HG03469 (cell line): ENCODE measurements around the gene TSPAN18.

Experiments used
- ATAC-seq: cut with Tn5 transposase; IDR thresholded peaks from one replicate; pipeline ENCODE4 v1.9.1; 2021; ENCODE audit warnings: mild to moderate bottlenecking, moderate library complexity, moderate number of reproducible peaks; ENCODE audit not compliant: unreplicated experiment

The TSPAN18 gene

DNA sequence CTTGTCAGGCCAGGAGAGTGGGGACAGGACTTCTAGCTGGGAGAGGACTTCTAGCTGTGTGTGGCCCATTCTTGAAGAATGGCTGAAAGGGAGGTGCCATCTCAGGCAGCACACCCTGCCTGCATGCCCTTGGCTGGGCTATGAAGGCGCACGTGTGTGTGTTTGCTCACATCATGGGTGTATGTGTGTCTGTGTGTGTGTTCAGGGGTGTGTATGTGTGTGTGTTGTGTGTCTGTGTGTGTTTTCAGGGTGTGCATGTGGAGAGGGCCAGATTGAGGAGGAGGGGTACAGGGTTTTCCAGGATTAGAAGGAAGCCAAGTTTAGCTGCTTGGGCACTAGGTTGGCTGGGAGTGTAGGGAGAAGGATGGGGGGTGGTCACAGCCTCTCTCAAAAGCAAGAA, 207.3 kb downstream of the TSPAN18 start:
- ATAC-seq, result no peak

DNA sequence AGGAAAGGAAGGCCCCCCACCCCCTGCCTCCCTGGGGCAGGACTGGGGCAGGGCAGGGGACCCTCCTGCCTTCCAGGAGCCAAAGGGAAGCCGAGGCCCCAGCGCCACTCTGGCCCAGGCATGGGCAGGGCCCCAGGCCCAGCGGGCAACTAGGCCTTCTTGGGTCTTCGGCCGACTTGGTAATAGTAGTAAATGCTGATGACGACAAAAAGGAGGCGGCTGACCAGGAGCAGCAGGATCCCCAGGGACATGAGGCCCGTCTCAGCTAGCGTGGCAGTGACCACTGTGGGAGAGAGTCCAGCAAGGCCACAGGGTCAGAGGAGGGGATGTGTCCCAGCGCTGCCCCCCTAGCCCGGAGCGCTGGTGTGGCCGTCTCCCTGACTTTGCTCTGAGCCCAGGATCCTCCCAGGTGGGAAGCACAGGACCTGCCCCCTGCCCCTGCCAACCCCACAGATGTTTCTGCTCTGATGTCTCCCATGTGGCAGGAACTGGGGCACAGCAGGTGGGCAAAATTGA, 208.0 kb downstream of the TSPAN18 start:
- ATAC-seq, result no peak

DNA sequence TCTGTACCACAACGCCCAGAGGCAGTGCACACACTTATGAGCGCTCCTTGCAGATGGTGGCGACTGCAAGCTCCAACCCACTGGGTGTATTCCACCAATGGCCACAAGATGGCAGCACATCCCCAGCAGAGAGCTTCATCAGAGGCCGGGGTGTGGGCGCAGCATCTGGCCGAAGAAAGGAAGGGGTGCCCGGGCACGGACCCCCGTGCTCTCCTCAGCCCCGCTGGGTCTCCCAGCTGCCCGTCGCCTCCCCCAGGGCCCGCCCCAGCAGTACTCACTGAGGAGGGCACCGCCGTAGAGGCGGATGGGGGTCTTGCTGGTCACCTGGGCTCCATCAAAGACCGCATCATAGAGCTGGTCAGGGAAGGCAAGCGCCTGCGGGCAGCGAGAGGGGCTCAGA, 209.8 kb downstream of the TSPAN18 start:
- peak; percentile 46 for ATAC-seq

DNA sequence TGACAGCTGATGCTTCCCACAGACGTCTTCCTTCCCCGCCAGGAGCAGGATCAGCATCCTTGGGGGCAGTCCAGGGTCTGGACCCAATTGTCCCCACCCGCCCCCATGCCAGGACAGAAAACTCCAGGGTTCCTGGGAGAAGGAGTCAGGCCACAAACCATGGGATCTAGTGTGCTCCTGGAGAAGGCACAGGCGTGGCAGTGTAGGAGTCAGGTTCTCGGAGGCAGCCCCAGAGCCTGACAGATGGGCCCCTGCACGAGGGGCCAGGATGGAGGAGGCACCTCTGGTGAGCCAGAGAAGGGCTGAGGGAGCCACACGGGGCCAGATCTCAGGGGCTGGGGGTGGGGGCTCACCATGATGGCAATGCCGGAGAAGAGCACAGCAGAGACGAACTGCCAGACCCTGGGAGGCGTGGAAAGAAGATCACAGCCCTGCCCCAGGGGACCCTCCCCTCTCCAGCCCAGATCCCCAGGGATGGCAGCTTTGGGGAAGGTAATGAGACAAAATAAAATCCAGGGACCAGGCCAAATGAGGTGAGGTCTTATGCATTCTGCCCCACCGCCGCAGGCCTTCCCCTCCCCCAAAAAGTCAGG, 210.3 kb downstream of the TSPAN18 start:
- no peak for ATAC-seq

DNA sequence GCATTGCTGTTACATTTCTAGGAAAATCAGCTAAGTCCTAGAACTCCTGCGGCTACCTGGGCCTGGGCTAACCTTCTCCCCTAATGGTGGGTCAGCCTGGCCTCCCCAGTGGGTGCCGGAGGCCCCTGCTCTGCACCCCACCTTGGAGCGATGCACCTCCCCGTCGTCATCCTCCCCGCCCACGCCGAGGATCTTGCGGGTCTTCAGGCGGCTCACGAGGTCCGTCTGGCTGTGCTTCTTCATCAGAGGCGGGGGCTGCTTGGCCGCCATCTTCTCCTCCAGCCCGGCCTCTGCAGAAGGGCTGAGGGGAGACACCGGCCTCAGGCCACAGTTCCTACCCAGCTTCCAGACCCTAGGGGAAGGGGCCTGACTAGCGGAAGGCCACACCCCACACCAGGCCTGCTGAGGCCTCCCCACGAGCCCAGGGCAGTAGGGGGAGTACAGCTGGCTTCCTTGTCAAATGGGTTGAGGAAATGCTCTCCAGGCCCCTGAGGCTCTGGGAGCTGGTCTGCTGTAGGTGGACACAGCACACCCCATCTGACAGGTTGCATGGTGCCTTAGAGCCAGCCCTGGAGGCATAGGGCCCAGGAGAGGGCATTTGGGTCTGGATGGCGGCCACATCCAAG, 211.4 kb downstream of the TSPAN18 start:
- ATAC-seq, result no peak

DNA sequence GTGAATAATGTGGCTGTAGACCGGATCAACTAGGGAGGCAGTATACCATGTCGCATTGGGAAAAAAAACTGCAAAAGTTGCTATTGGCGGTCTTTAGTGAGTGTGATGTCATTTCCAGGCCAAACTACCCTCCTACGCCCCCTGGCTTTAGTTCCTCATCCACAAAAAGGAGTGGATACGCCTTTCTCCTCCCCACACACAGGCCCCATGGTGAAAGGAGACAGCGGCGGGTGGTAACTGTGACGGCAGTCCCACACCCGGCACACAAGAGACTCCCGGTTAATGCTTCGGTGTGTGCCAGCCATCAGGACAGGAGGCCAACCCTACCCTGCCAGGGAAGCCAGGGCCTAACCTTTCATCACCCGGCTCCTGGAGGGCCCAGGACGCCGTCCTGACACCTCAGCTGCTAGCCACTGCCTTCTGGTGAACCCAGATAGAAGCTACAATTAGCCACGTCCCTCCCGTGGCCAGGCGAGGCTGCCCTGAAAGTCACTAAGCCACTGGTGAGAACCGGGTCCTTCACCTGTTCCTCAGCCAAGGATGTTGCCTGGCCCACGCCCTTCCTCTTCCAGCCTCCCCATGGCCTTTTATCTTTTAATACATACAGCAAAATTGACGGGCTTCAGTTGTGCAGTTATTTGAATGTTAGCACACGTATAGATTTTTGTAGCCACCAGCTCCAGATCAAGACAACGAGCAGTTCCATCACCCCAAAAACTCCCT, 213.1 kb downstream of the TSPAN18 start:
- ATAC-seq, result no peak

DNA sequence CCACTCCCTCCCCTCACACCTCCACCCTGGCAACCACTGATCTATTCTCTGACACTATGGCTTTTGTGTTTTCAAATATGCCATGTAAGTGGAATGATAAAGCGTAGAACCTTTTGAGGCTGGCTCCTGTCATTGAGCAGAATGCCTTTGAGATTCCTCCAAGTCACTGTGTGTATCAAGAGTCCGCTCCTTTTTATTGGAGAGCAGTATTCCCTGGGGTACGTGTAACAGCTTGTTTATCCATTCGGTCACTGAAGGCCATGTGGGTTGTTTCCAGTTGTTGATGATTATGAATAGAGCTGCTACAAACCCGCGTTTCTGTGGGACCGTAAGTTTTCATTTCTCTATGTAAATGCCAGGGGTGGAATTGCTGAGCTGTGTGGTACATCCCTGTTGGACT, 213.6 kb downstream of the TSPAN18 start:
- ATAC-seq, result no peak

DNA sequence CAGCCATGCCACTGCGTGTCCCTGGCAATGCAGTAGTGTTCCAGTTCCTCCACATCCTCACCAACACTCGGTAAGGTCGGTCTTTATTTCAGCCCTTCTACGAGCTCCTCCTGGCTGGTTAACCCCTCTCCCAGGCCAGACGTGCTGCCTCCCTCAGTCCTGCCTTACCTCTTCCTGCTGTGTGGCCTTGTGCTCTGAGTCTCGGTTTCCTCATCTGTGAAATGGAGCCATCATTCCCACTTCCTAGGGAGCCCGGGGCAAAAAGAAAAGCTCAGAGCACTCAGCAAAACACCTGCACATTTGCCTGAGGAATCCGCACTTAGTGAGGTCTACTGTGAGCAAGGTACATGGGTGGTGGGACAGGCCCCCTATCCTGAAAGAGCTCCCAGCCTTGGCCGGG, 214.1 kb downstream of the TSPAN18 start:
- no peak for ATAC-seq

DNA sequence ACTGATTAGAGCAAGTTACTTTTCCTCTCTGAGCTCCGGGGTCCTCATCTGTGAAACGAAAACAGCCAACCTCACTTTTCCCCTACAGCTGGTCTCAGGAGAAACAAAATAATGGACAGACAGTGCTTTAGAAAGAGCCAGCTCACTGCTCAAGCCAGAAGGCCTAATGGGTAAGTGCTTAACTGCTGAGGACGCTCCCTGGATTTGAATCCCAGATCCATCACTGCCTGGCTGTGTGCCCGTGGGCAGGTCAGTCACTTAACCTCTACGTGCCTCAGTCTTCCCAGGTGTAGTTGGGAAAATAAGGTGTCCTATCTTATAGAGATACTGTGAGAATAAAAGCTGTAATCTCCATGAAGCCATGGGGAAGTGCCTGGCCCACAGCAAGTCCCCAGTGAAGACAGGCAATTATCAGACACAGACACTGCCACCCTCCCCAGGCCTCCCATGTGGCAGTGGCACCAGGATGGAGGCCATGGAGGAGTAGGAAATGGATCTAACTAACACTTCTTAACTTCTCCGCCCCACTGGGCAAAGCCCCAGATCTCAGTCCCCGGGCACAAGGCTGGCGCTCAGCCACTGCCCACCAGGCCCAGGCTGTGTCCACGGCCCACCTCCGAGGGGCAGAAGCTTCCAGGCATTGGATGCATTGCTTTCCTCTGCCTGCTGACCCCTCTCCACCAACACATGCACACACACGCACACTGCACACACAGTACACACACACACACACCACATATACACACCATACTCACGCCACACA, 214.7 kb downstream of the TSPAN18 start:
- ATAC-seq, result no peak

DNA sequence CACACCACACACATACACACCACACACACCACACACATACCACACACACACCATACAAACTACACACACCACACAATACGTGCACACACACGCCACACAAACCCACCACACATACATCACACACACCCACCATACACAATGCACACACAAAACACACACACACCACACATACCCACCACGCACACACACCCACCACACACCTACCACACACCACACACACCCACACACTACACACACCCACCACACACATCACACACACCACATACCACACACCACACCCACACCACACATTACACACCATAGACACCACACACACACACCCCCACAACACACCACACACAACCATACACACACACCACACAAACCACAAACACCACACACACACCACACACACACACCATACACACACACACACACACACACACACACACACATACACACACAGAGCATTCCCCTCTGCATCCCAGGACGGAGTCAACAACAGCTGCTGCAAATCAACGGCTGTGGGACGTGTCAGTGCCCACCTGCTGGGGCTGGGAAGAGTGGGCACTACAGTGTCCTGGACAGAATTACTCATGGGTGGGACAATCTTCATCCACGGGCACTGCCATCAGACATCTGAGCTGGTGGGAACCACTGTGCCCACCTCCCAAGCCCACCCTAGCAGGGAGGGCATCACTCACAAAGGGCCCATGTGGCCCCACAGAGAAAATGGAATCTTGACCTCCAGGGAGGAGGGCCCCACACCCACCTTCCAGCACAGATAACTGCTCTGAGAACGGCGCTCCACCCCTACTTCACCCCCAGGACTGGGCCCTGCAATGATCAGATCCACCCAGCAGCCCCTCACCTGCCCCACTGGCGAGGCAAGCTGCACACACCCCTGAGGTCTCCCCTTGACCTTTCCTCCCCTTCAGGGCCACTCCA, 215.5 kb downstream of the TSPAN18 start:
- ATAC-seq, result no peak

DNA sequence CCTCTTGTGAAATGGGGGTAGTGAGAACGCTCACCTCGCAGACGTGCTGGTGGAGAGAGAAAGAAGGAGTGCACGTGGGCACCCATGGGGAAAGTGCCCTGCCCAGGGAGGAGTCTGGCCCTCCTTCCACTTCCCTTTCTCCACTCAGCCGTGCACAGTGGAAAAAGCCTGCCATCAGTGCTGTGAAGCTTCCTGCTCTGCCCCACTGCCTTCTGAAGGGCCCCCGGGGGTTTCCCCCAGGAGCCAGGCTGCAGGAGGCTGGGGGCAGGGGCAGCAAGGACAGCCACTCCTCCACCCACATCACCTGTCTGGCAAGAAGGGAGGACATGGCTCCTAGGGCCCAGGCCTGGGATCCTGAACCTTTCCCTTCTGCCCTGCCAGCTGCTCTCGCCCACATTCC, 216.4 kb downstream of the TSPAN18 start:
- ATAC-seq, result peak; percentile 78

DNA sequence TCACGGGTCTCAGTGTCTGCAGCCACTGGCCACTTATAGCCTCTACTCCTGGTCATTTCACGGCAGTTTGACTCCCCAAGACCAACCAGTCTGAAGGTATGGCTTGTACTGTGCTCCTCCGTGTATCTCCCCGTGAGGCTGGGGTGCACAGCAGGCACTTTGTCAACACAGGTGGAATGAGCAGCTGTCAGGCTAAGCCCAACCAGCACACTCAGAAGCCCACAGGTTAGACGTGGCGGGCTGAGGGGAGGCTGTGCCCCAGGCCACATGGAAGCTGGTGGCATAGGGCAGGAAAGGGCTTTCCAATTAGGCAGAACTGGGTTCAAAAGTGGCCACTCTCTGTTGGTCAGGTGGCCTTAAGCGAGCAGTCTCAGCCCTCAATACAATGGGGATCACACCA, 216.9 kb downstream of the TSPAN18 start:
- ATAC-seq, result no peak

DNA sequence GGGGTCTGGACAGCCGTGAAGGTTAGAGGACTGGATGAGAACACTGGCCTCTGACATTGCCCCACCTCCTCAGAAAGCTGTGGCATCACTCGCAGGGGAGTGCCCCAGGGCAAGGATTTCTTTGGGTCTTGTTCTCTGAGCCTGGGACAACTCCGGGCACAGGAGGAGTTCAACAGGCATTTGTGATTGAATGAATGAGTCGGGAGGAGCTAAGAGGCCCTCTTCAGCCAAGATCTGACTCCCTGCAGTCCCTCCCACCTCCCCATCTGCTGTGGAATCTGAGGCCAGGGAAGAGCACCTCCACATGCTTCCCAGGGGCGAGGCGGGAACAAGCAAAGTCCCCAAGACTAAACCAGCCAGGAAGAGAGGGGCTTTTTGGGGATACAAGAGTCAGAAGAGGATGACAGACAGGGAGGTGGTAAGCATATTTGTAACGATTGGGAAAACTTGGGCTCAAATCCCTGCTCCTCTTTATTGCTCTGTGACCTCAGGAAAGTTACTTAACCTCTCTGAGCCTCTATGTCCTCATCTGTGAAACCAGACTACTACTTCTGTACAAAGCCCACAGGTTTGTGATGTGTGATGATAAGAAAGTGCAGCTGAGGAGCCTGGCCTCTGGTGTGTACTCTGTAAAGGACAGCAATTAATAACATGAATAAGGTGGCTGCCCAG, 217.6 kb downstream of the TSPAN18 start:
- no peak for ATAC-seq

DNA sequence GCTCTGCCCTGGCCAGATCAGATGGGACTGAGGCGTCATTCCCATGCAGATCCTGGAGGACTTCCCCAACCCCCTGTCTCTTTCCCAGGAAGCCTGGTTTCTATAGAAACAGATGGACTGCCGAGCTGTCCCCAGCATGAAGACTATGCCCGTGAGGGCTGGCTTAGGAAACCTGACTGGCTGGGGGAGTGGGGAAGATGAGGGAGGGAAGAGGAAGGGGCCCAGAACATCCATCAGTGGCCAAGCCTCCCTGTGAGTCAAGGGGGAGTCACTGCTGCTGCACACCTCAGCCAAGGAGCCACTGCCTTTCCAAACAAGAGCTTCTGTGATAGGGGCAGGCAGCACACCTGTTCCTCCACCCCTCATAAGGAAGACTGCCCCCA, 218.1 kb downstream of the TSPAN18 start:
- no peak for ATAC-seq

DNA sequence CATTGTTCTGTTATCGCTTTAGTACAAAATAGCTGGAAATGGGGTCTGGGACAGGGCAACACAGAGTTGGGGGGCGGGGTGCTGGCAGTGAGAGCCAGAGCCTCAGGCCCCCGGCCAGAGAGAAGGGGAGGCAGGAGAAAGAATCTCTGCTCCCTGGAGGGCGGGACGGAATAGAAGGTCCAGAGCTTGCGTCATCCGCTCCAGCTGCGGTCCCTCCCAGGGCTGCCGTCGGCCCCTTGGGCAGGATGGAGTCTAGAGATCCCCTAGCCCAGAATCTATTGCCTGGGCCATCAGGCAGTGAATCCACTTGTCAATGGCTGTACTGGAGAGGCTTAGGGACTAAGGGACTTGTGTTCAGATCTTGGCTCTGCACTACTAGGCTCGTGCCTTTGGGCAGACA, 218.9 kb downstream of the TSPAN18 start:
- no peak for ATAC-seq

DNA sequence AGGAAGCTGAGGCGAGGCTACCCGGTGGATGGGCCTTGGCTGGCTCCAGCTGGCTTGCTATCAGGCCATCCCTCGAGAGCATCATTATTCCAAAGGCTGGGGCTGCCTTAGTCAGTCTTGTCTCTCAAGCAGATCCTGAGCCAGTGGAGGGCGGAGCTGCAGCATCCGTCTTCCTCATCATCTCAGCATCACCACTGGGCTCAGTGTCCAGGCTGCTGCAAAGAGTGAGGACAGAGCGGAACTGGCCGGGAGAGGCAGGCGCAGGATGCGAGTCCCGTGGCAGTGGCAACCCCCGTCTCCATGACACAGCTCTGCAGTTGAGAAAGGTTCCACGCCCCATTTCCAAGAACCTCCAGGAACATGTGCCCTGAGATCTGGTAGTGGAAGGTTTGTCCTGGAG, 219.5 kb downstream of the TSPAN18 start:
- no peak for ATAC-seq

DNA sequence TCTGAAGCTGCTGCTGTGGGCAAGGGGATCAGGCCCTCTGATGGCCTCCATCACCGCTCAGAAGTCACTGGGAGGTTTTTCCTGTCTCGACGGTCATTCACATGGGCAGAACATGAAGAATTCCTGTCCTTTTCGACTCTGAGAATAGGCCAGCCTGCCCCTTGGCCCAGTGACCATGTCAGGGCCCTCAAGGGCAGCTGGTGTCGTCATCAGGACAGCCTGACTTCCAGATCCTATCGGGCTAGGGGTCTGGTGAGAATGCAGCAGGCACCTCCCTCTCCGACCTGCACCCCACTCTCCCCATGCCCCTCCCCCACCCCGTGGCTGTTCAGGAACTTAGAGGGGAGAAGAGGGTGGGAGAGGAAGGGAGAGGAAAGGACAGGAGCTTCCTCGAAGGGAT, 220.4 kb downstream of the TSPAN18 start:
- ATAC-seq, result no peak

DNA sequence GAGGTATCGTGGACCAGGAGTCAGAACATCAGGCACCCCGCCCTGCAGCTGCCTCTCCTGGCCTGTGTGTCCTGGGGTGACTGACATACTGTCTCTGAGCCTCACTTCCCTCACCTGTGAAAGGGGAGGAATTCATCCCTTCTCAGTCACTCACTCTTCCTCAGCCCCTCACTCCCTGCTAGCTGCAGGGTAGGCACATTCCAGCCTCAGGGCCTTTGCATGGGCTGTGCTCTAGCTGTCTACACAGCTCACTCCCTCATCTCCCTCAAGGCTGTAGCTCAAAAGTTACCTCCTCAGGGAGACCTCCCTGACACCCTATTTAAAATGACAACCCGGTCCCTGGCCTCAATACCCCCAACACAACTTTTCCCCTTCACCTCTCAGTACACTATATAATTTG, 221.4 kb downstream of the TSPAN18 start:
- ATAC-seq, result no peak

DNA sequence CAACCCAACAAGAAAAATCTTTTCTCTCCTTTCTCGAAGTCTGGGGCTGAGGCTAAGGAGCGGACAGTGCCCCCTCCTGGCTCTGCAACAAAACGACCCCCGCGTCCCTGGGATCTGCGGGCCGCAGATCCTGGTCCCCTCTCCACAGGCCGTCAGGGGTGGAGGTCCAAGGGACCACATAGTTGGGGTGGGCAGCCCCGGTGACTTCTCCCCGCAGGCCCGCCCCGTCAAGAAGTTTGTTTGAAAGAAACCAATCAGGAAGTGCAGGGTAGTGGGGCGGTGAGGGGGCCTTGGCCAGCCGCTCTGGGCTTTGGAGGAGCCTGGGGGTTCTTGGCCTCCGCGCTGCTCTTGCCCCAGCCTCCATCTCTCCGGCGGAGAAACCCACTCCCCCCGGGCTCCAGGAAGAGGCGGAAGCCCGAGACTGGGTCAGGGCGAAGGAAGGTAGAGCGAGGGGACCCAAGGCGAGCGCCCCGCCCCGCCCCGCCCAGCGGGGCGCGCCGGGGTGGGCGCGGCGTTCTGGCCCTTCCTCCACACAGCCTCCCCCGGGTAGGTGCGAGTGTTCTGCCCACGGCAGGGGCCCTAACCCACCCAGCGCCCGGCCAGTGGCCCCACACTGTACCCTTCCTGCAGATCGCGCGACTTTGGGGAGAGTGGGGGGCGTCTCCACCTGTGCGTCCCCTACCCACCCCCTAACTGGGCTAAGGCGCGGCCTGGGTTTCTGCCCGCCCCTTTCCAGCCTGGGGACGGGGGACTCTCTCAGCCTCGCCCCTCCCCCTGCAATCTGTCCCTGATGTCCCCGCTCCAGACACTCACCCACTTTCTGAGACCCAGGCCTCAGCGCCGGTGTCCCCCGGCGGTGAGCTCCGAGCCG, 222.6 kb downstream of the TSPAN18 start:
- no peak for ATAC-seq
